Ectodermal cell (in vitro differentiated cells): ENCODE data around the gene LPXN.

Source experiments
- H3K27ac ChIP-seq: 2 replicates; pipeline ENCODE4 v1.7.0; 2013; ENCODE audit warnings: mild to moderate bottlenecking, low read depth, low read length; ENCODE audit not compliant: insufficient read depth, poor library complexity, severe bottlenecking
- H3K27me3 ChIP-seq: 2 replicates; pipeline ENCODE4 v1.7.0; 2013; ENCODE audit warnings: mild to moderate bottlenecking, low read length; ENCODE audit not compliant: insufficient read depth, control insufficient read depth, poor library complexity, severe bottlenecking
- H3K36me3 ChIP-seq: one replicate; pipeline ENCODE4 v1.7.0; 2013; ENCODE audit warnings: low read length; ENCODE audit not compliant: control insufficient read depth, insufficient read depth
- H3K4me1 ChIP-seq: one replicate; pipeline ENCODE4 v1.7.0; 2013; ENCODE audit warnings: low read length; ENCODE audit not compliant: control insufficient read depth, insufficient read depth
- H3K4me3 ChIP-seq: 2 replicates; pipeline ENCODE4 v1.7.0; 2013; ENCODE audit warnings: low read depth, low read length, control low read depth; ENCODE audit not compliant: insufficient read depth
- H3K9me3 ChIP-seq: 2 replicates; pipeline ENCODE4 v1.7.0; 2013; ENCODE audit warnings: mild to moderate bottlenecking, low read length, moderate library complexity; ENCODE audit not compliant: control insufficient read depth
- WGBS, 2 experiments: methylation state at CpG; one replicate each; pipeline ENCODE4 v1.1.7; 2013; ENCODE audit warnings: missing lambda C conversion rate in 2 of 2; 5-methylcytosine and 5-hydroxymethylcytosine counted together

The LPXN gene

GRCh38 chr11:58525037-58525614 is 50.5 kb downstream of the LPXN start:
- Histone ChIP-seq H3K36me3 (peaks cover 3% of the 10 kb centered on the region), H3K9me3 (no peaks in the 10 kb centered on the region), H3K27ac (no peak overlapping the region), H3K4me1 (no peaks in the 10 kb centered on the region), H3K27me3 (no peaks in the 10 kb centered on the region), H3K4me3 (no peak overlapping the region)
- 59 to 78% methylated on average over 4 to 5 of the region's 6 CpGs for WGBS, 2 experiments

- no peak overlapping the region for H3K4me3 ChIP-seq
- 23 to 30% methylated on average over 6 to 7 of the region's 7 CpGs for WGBS, 2 experiments
These were observed 51.2 kb downstream of the LPXN start for GRCh38 chr11:58524232-58525036.

GRCh38 chr11:58513747-58514367 is 61.8 kb downstream of the LPXN start:
- Histone ChIP-seq H3K27me3 (no peaks in the 10 kb centered on the region), H3K4me1 (no peaks in the 10 kb centered on the region), H3K36me3 (no peaks in the 10 kb centered on the region), H3K9me3 (no peaks in the 10 kb centered on the region), H3K4me3 (no peak overlapping the region), H3K27ac (no peak overlapping the region)
- 42 to 46% methylated on average over 5 of the region's 5 CpGs for WGBS, 2 experiments

More at GRCh38 chr11:58524232-58525036, 51.2 kb downstream of the LPXN start:
- peaks cover 3% of the 10 kb centered on the region for H3K36me3 ChIP-seq
- H3K27me3 ChIP-seq, result no peaks in the 10 kb centered on the region
- no peaks in the 10 kb centered on the region for H3K4me1 ChIP-seq
- no peak overlapping the region for H3K27ac ChIP-seq
- no peaks in the 10 kb centered on the region for H3K9me3 ChIP-seq

- H3K36me3 ChIP-seq, result no peaks in the 10 kb centered on the region
- 86 to 92% methylated on average over 2 to 3 of the region's 3 CpGs for WGBS, 2 experiments
- H3K27ac ChIP-seq, result no peak overlapping the region
- H3K27me3 ChIP-seq, result no peaks in the 10 kb centered on the region
- no peak overlapping the region for H3K4me3 ChIP-seq
- no peaks in the 10 kb centered on the region for H3K4me1 ChIP-seq
- H3K9me3 ChIP-seq, result no peaks in the 10 kb centered on the region
These were observed 64.0 kb downstream of the LPXN start for GRCh38 chr11:58511636-58512035.

- Histone ChIP-seq H3K27ac (no peak overlapping the region), H3K4me3 (no peak overlapping the region), H3K9me3 (no peaks in the 10 kb centered on the region), H3K36me3 (no peaks in the 10 kb centered on the region), H3K27me3 (no peaks in the 10 kb centered on the region), H3K4me1 (no peaks in the 10 kb centered on the region)
- 67 to 76% methylated on average over 1 of the region's 1 CpG for WGBS, 2 experiments
These were observed 65.9 kb downstream of the LPXN start for GRCh38 chr11:58509748-58510147.

- H3K36me3 ChIP-seq, result no peaks in the 10 kb centered on the region
- H3K4me3 ChIP-seq, result no peak overlapping the region
- H3K4me1 ChIP-seq, result no peaks in the 10 kb centered on the region
- H3K27me3 ChIP-seq, result no peaks in the 10 kb centered on the region
- no peak overlapping the region for H3K27ac ChIP-seq
- H3K9me3 ChIP-seq, result no peaks in the 10 kb centered on the region
These were observed 66.8 kb downstream of the LPXN start for GRCh38 chr11:58508814-58509213.

- WGBS, 2 experiments, result 84 to 93% methylated on average over 1 of the region's 1 CpG
- H3K36me3 ChIP-seq, result no peaks in the 10 kb centered on the region
- H3K27ac ChIP-seq, result no peak within 1 kb of the TSS
- H3K4me1 ChIP-seq, result no peaks in the 10 kb centered on the region
- no peaks in the 10 kb centered on the region for H3K27me3 ChIP-seq
- no peak within 1 kb of the TSS for H3K4me3 ChIP-seq
- H3K9me3 ChIP-seq, result no peaks in the 10 kb centered on the region
These were observed 67.7 kb downstream of the LPXN start, which contains the start of gene OR5B21 for GRCh38 chr11:58508005-58508404. OR5B21 (minus strand) TSS chr11:58508105; CDS start chr11:58508105, 0 bp downstream.

- H3K4me3 ChIP-seq, result no peak overlapping the region
- H3K4me1 ChIP-seq, result no peaks in the 10 kb centered on the region
- H3K27me3 ChIP-seq, result no peaks in the 10 kb centered on the region
- no peak overlapping the region for H3K27ac ChIP-seq
- no peaks in the 10 kb centered on the region for H3K9me3 ChIP-seq
- WGBS, 2 experiments, result 91 to 95% methylated on average over 4 of the region's 4 CpGs
- H3K36me3 ChIP-seq, result no peaks in the 10 kb centered on the region
These were observed 68.3 kb downstream of the LPXN start for GRCh38 chr11:58507355-58507754.

- H3K9me3 ChIP-seq, result no peaks in the 10 kb centered on the region
- no peaks in the 10 kb centered on the region for H3K27me3 ChIP-seq
- 90 to 92% methylated on average over 3 to 5 of the region's 5 CpGs for WGBS, 2 experiments
- H3K4me1 ChIP-seq, result no peaks in the 10 kb centered on the region
- H3K27ac ChIP-seq, result no peak overlapping the region
- H3K36me3 ChIP-seq, result no peaks in the 10 kb centered on the region
- no peak overlapping the region for H3K4me3 ChIP-seq
These were observed 68.7 kb downstream of the LPXN start for GRCh38 chr11:58506935-58507334.

GRCh38 chr11:58505849-58506248 is 69.8 kb downstream of the LPXN start:
- no peak overlapping the region for H3K4me3 ChIP-seq
- 90 to 99% methylated on average over 4 of the region's 4 CpGs for WGBS, 2 experiments
- no peaks in the 10 kb centered on the region for H3K4me1 ChIP-seq
- H3K27ac ChIP-seq, result no peak overlapping the region
- no peaks in the 10 kb centered on the region for H3K27me3 ChIP-seq
- no peaks in the 10 kb centered on the region for H3K9me3 ChIP-seq
- H3K36me3 ChIP-seq, result no peaks in the 10 kb centered on the region
